Activated CD8-positive, alpha-beta memory T cell treated with anti-CD3 and anti-CD28 coated beads, Interleukin-2, amount 50 U/mL, for 24 hours (primary cell): ENCODE results near the gene KRT9.
"Not testable (repeated sequence)": the region's sequence is repeated elsewhere in the genome, so short reads cannot be mapped to it uniquely, and the experiment has no call there.

Experiments used
- DNase-seq: peaks from one replicate; pipeline ENCODE4 v3.0.0-alpha.2; 2020; ENCODE audit errors: extremely low read depth

The KRT9 gene, protein sequence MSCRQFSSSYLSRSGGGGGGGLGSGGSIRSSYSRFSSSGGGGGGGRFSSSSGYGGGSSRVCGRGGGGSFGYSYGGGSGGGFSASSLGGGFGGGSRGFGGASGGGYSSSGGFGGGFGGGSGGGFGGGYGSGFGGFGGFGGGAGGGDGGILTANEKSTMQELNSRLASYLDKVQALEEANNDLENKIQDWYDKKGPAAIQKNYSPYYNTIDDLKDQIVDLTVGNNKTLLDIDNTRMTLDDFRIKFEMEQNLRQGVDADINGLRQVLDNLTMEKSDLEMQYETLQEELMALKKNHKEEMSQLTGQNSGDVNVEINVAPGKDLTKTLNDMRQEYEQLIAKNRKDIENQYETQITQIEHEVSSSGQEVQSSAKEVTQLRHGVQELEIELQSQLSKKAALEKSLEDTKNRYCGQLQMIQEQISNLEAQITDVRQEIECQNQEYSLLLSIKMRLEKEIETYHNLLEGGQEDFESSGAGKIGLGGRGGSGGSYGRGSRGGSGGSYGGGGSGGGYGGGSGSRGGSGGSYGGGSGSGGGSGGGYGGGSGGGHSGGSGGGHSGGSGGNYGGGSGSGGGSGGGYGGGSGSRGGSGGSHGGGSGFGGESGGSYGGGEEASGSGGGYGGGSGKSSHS

DNA sequence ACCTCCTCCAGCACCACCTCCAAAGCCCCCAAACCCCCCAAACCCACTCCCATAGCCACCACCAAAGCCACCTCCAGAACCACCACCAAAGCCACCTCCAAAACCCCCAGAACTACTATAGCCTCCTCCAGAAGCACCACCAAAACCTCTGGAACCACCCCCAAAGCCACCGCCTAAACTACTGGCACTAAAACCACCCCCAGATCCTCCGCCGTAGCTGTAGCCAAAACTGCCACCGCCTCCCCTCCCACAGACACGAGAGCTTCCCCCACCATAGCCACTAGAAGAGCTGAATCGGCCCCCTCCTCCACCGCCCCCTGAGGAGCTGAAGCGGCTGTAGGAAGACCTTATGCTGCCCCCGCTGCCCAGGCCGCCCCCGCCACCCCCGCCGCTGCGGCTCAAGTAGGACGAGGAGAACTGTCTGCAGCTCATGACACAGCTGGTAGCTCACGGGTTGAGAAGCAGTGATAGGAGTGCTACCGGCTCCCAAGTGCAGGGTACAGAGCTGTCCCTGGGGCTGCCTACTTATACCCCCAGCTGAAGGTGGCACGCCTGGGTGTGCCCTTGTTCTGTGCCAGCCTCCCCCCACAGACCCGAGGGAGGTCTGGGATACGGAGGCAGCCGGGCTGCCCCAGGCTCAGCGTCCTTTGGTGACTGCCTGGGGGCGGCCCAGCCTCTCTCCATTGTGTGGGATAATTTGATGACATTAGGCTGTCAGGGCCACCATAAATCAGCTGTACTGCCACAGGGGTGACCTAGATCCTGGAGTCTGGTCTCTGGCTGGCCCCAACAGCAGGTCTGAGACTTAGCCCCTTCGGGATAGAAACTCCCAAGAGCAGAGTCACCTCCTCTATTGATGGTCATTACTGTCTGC lies at the start of gene KRT9:
Gene KRT9, minus strand, starts transcription at position 499 of the 874 bp plus-strand sequence. Its CDS starts 67 bp downstream, at position 432.
- no peak for DNase-seq

DNA sequence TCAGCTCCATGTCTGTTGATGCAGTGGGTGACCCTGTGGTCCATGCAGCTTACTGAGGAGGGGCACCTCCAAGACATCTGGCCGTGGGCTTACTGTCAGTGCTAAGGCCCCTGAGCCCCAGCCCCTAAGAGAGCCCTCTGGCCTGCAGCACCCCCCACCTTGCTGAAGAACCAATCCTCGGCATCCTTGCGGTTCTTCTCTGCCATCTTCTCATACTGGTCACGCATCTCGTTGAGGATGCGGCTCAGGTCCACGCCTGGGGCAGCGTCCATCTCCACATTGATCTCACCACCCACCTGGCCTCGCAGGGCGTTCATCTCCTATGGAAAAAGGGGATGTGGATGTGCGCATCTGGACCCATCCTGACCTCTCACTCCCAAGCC lies 49.6 kb upstream of the KRT9 start:
- DNase-seq: not testable (repeated sequence)

- no peak for DNase-seq
Measured at GRCh38 chr17:41620583-41621434, 49.0 kb upstream of the KRT9 start.

GRCh38 chr17:41619927-41620582 lies 48.2 kb upstream of the KRT9 start:
- DNase-seq: not testable (repeated sequence)

- no peak for DNase-seq
Measured at GRCh38 chr17:41619036-41619926, 47.4 kb upstream of the KRT9 start.

GRCh38 chr17:41618341-41619035 lies 46.6 kb upstream of the KRT9 start:
- DNase-seq: no peak

GRCh38 chr17:41617698-41618097 lies 45.8 kb upstream of the KRT9 start:
- no peak for DNase-seq

DNA sequence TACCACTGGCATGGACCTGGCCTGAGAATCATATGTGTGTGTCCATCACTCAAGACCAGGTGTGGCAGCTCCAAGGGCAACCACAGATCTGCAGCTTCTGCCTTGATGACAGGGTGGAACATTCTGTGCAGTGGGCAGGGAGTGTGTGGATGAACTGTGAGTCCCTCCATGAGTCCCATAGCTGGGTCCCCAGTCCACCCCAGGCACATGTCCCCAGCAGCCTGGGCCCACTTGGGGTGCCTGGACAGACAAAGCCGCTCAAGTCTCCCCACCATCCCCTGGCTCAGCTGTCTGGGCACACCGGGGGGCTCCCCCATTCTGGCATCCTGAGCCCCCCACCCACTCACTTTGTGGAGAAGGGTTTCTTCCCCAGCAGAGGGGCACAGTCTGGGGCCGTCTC lies 45.3 kb upstream of the KRT9 start:
- no peak for DNase-seq

GRCh38 chr17:41616486-41616885 lies 44.6 kb upstream of the KRT9 start:
- DNase-seq: not testable (repeated sequence)

GRCh38 chr17:41615454-41615853 lies 43.6 kb upstream of the KRT9 start:
- DNase-seq: no peak

GRCh38 chr17:41614767-41615166 lies 42.9 kb upstream of the KRT9 start:
- DNase-seq: not testable (repeated sequence)

DNA sequence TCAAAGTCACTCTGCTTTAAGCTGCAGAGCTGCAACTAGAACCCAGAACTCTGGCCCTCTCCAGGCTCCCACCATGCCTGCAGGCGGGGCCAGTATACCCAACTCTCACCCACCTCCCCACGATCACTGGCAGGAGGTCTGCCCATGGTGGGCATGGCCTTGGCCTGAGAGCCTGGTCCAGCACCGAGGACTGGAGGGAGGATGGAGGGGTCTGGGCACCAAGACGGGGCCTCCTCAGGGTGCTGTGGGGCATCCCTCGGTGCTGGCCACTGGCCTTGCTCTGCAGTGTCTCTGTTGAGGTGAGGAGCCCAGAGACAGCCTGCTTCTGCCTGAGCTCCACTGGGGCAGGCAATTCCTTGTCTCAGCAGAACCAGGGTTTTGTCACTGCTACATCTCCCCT lies 42.2 kb upstream of the KRT9 start:
- no peak for DNase-seq

DNA sequence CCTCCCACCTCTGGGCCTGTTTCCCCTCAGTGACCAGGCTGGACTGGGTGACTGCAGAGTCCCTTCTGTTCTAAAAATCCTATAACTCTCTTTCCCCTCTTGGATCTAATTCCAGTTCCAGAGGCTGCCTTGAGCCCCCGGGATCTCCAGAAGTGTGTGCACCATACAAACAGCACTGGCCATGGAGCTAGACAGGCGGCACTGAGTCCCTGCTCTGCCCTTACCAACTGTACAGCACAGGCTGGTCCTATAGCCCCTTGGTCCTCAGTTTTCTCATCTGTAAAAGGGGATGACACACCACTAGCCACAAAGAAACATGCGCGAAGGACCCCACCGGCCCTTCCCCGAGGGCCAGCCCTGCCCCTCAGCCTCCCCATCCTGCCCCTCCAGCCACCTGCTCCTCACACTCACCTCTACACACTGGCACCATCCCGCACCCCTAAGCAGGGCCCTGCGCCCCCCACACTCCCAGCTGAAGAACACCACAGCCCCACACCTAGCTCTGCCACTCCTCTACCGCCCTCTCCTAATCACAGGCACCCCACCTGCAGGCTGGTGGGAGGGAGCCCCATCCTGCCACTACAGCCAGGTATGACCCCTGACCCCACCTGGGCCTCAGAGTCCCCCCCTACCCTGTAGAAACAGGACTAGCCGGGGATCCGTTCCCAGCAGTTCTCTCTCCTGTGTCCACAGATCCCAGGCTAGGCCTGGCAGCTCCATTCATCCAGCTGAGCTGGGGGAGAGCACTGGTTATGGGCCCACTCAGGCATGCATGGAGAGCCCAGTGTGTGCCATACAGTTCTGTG lies 41.6 kb upstream of the KRT9 start:
- no peak for DNase-seq

- DNase-seq: not testable (repeated sequence)
Measured at GRCh38 chr17:41612376-41613160, 40.7 kb upstream of the KRT9 start, which contains the start of gene KRT16. TSS of gene KRT16 (minus strand) at chr17:41612767. CDS start at chr17:41612688, 79 bp downstream.

- DNase-seq: no peak
Measured at GRCh38 chr17:41610965-41611640, 39.2 kb upstream of the KRT9 start.

GRCh38 chr17:41610061-41610517 lies 38.2 kb upstream of the KRT9 start:
- not testable (repeated sequence) for DNase-seq

DNA sequence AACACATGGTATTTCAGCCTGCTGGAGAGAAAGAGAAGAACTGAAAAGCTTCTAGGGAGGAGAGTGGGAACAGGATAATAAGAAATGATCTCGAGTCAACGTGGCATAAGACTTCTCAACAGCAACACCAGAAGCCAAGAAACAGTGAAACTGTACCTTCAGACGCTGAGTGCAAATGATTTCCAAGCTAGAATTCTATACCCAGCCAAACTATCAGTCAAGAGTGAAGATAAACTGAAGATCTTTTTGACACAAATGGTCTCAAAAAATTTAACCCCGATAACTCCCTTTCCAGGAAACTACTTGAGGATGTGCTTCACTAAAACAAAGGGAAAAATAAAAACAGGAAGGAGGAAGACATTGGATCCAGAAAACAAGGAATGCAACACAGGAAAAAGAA lies 35.1 kb upstream of the KRT9 start:
- not testable (repeated sequence) for DNase-seq
